C4-2B (cell line): ENCODE measurements around the gene TOMM40L.

Experiments
- ZFX ChIP-seq: fragments of 450-650 bp; IDR thresholded peaks from 2 replicates; pipeline ENCODE4 v1.6.1; 2017
- TF ChIP-seq, protein P1 (sequence below): fragments of 450-650 bp; conservative IDR thresholded peaks from 2 replicates; pipeline ENCODE4 v1.5.1; 2017; ENCODE audit warnings: mild to moderate bottlenecking

DNA sequence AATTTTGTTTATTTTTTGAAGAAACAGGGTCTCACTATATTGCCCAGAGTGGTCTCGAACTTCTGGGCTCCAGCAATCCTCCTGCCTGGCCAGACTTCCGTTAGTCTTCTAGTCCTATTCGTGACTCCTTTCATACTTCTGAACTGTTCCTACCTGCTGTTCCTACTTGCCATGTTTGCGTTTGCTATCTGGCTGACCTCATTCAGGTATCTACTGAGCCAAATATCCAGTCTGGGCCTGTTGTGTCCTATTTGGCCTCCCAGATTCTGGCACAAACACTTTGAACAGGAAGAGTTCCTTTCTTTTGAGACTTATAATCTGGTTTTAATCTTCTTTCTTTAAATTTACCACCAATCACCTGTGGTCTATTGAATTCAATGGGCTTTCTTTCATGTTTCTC is 19.0 kb downstream of the TOMM40L start:
- TF ChIP-seq, protein P1, sequence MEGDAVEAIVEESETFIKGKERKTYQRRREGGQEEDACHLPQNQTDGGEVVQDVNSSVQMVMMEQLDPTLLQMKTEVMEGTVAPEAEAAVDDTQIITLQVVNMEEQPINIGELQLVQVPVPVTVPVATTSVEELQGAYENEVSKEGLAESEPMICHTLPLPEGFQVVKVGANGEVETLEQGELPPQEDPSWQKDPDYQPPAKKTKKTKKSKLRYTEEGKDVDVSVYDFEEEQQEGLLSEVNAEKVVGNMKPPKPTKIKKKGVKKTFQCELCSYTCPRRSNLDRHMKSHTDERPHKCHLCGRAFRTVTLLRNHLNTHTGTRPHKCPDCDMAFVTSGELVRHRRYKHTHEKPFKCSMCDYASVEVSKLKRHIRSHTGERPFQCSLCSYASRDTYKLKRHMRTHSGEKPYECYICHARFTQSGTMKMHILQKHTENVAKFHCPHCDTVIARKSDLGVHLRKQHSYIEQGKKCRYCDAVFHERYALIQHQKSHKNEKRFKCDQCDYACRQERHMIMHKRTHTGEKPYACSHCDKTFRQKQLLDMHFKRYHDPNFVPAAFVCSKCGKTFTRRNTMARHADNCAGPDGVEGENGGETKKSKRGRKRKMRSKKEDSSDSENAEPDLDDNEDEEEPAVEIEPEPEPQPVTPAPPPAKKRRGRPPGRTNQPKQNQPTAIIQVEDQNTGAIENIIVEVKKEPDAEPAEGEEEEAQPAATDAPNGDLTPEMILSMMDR: no peak
- no peak for TF ChIP-seq ZFX
